Measurements from ENCODE around the gene SYNE2.

DNA sequence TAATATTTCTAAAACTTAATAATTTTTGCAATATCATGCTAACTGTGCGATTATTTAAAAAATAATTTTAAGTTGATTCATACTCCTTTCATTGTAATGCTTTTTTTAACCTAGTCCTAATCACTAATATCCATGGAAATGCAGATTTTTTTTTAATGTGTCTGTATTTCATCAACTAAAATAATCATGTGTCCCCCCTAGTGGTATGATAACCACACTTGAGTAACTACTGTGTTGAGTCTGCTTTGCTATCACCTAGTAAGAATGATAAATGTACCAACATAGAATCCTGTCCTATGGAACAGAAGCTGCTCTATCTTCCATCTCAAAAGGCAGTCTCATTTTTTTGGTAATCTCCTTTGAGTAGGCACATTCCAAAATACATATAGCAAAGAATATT is 19.1 kb upstream of the SYNE2 start:
- TF ChIP-seq, protein P1, sequence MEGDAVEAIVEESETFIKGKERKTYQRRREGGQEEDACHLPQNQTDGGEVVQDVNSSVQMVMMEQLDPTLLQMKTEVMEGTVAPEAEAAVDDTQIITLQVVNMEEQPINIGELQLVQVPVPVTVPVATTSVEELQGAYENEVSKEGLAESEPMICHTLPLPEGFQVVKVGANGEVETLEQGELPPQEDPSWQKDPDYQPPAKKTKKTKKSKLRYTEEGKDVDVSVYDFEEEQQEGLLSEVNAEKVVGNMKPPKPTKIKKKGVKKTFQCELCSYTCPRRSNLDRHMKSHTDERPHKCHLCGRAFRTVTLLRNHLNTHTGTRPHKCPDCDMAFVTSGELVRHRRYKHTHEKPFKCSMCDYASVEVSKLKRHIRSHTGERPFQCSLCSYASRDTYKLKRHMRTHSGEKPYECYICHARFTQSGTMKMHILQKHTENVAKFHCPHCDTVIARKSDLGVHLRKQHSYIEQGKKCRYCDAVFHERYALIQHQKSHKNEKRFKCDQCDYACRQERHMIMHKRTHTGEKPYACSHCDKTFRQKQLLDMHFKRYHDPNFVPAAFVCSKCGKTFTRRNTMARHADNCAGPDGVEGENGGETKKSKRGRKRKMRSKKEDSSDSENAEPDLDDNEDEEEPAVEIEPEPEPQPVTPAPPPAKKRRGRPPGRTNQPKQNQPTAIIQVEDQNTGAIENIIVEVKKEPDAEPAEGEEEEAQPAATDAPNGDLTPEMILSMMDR (IDR thresholded peaks at IDR 0.05), result no peak
- TF ChIP-seq, protein P2, sequence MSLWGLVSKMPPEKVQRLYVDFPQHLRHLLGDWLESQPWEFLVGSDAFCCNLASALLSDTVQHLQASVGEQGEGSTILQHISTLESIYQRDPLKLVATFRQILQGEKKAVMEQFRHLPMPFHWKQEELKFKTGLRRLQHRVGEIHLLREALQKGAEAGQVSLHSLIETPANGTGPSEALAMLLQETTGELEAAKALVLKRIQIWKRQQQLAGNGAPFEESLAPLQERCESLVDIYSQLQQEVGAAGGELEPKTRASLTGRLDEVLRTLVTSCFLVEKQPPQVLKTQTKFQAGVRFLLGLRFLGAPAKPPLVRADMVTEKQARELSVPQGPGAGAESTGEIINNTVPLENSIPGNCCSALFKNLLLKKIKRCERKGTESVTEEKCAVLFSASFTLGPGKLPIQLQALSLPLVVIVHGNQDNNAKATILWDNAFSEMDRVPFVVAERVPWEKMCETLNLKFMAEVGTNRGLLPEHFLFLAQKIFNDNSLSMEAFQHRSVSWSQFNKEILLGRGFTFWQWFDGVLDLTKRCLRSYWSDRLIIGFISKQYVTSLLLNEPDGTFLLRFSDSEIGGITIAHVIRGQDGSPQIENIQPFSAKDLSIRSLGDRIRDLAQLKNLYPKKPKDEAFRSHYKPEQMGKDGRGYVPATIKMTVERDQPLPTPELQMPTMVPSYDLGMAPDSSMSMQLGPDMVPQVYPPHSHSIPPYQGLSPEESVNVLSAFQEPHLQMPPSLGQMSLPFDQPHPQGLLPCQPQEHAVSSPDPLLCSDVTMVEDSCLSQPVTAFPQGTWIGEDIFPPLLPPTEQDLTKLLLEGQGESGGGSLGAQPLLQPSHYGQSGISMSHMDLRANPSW (CRISPR knock-in tag; conservative IDR thresholded peaks at IDR 0.05; ENCODE audit: low read depth), result no peak
- TF ChIP-seq ZNF317 (CRISPR knock-in tag; IDR thresholded peaks at IDR 0.05; ENCODE audit: borderline replicate concordance, low read depth), result no peak
- TF ChIP-seq, protein P3, sequence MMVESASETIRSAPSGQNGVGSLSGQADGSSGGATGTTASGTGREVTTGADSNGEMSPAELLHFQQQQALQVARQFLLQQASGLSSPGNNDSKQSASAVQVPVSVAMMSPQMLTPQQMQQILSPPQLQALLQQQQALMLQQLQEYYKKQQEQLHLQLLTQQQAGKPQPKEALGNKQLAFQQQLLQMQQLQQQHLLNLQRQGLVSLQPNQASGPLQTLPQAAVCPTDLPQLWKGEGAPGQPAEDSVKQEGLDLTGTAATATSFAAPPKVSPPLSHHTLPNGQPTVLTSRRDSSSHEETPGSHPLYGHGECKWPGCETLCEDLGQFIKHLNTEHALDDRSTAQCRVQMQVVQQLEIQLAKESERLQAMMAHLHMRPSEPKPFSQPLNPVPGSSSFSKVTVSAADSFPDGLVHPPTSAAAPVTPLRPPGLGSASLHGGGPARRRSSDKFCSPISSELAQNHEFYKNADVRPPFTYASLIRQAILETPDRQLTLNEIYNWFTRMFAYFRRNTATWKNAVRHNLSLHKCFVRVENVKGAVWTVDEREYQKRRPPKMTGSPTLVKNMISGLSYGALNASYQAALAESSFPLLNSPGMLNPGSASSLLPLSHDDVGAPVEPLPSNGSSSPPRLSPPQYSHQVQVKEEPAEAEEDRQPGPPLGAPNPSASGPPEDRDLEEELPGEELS (CRISPR knock-in tag; IDR thresholded peaks at IDR 0.05), result no peak
- TF ChIP-seq SP1 (CRISPR knock-in tag; conservative IDR thresholded peaks at IDR 0.05), result no peak
- TF ChIP-seq, protein P4, sequence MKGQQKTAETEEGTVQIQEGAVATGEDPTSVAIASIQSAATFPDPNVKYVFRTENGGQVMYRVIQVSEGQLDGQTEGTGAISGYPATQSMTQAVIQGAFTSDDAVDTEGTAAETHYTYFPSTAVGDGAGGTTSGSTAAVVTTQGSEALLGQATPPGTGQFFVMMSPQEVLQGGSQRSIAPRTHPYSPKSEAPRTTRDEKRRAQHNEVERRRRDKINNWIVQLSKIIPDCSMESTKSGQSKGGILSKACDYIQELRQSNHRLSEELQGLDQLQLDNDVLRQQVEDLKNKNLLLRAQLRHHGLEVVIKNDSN (CRISPR knock-in tag; IDR thresholded peaks at IDR 0.05), result no peak
- TF ChIP-seq, protein P5, sequence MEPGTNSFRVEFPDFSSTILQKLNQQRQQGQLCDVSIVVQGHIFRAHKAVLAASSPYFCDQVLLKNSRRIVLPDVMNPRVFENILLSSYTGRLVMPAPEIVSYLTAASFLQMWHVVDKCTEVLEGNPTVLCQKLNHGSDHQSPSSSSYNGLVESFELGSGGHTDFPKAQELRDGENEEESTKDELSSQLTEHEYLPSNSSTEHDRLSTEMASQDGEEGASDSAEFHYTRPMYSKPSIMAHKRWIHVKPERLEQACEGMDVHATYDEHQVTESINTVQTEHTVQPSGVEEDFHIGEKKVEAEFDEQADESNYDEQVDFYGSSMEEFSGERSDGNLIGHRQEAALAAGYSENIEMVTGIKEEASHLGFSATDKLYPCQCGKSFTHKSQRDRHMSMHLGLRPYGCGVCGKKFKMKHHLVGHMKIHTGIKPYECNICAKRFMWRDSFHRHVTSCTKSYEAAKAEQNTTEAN (CRISPR knock-in tag; IDR thresholded peaks at IDR 0.05), result no peak
- TF ChIP-seq, protein P6, sequence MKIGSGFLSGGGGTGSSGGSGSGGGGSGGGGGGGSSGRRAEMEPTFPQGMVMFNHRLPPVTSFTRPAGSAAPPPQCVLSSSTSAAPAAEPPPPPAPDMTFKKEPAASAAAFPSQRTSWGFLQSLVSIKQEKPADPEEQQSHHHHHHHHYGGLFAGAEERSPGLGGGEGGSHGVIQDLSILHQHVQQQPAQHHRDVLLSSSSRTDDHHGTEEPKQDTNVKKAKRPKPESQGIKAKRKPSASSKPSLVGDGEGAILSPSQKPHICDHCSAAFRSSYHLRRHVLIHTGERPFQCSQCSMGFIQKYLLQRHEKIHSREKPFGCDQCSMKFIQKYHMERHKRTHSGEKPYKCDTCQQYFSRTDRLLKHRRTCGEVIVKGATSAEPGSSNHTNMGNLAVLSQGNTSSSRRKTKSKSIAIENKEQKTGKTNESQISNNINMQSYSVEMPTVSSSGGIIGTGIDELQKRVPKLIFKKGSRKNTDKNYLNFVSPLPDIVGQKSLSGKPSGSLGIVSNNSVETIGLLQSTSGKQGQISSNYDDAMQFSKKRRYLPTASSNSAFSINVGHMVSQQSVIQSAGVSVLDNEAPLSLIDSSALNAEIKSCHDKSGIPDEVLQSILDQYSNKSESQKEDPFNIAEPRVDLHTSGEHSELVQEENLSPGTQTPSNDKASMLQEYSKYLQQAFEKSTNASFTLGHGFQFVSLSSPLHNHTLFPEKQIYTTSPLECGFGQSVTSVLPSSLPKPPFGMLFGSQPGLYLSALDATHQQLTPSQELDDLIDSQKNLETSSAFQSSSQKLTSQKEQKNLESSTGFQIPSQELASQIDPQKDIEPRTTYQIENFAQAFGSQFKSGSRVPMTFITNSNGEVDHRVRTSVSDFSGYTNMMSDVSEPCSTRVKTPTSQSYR (CRISPR knock-in tag; IDR thresholded peaks at IDR 0.05), result no peak
